HUES64 (cell line): ENCODE data around the gene LHPP.

Experiments used
- H3K27ac ChIP-seq: 2 replicates; pipeline ENCODE4 v1.7.0; 2013; ENCODE audit warnings: low read depth, low read length, inconsistent platforms
- H3K27me3 ChIP-seq: 2 replicates; pipeline ENCODE4 v1.6.1; 2013; ENCODE audit warnings: mild to moderate bottlenecking, low read length; ENCODE audit not compliant: insufficient read depth
- H3K36me3 ChIP-seq: 2 replicates; pipeline ENCODE4 v1.6.1; 2013; ENCODE audit warnings: mild to moderate bottlenecking, low read length; ENCODE audit not compliant: insufficient read depth
- H3K4me1 ChIP-seq: 2 replicates; pipeline ENCODE4 v1.6.1; 2013; ENCODE audit warnings: mild to moderate bottlenecking, low read length, moderate library complexity; ENCODE audit not compliant: insufficient read depth
- H3K4me3 ChIP-seq: 2 replicates; pipeline ENCODE4 v1.5.1; 2013; ENCODE audit warnings: mild to moderate bottlenecking, low read length, moderate library complexity
- H3K9ac ChIP-seq: 2 replicates; pipeline ENCODE4 v1.6.1; 2013; ENCODE audit warnings: mild to moderate bottlenecking, low read depth, low read length
- H3K9me3 ChIP-seq: 2 replicates; pipeline ENCODE4 v1.6.1; 2013; ENCODE audit warnings: low read depth, low read length; ENCODE audit not compliant: insufficient read depth
- WGBS: fragments of 150-250, 120-280 bp; methylation state at CpG from one replicate; pipeline ENCODE4 v1.1.7; 2013; ENCODE audit warnings: missing lambda C conversion rate; 5-methylcytosine and 5-hydroxymethylcytosine counted together

Gene LHPP

GRCh38 chr10:124533266-124533665 is 71.6 kb downstream of the LHPP start:
- no peak overlapping the region for H3K9ac ChIP-seq

DNA sequence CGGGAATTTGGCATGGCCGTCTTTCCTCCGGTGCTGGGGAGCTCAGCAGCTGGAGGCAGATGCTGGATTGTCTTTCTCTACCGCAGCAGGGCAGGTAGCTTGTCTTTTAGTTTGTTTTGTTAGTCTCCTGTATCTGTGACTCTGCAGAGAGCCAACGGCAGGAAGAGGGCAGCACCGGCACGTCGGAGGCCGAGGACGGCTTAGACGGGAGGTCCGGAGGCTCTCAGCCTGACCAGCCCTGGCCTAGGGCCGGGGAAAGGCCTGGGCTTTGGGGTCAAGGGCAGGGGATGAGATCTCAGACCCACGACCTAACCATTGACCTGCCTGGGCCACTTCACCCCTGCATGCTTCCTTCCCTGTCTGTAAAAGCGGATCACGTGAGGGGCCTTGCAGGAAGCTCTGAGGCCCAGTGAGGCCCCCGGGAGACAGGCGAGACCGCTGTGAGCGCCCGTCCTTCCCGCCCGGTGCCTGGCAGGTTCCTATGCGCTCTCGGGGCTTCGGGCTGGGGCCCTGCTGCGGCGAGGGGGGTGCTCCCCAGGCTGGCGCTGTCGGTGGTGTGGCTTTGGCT is 72.7 kb downstream of the LHPP start:
- H3K9ac ChIP-seq, result no peak overlapping the region
- no peaks in the 10 kb centered on the region for H3K27me3 ChIP-seq
- peaks cover 8% of the 10 kb centered on the region; the same call in 1 of the 2 replicates for H3K4me1 ChIP-seq
- no peak overlapping the region for H3K4me3 ChIP-seq
- 79% methylated on average over 30 of the region's 30 CpGs for WGBS
- no peak overlapping the region for H3K27ac ChIP-seq
- no peaks in the 10 kb centered on the region for H3K9me3 ChIP-seq
- no peaks in the 10 kb centered on the region for H3K36me3 ChIP-seq

More at GRCh38 chr10:124533266-124533665, 71.6 kb downstream of the LHPP start:
- H3K4me1 ChIP-seq, result peaks cover 8% of the 10 kb centered on the region; the same call in 1 of the 2 replicates
- no peak overlapping the region for H3K4me3 ChIP-seq
- no peaks in the 10 kb centered on the region for H3K9me3 ChIP-seq
- H3K27ac ChIP-seq, result no peak overlapping the region
- no peaks in the 10 kb centered on the region for H3K27me3 ChIP-seq
- 89% methylated on average over 13 of the region's 13 CpGs for WGBS
- H3K36me3 ChIP-seq, result no peaks in the 10 kb centered on the region

DNA sequence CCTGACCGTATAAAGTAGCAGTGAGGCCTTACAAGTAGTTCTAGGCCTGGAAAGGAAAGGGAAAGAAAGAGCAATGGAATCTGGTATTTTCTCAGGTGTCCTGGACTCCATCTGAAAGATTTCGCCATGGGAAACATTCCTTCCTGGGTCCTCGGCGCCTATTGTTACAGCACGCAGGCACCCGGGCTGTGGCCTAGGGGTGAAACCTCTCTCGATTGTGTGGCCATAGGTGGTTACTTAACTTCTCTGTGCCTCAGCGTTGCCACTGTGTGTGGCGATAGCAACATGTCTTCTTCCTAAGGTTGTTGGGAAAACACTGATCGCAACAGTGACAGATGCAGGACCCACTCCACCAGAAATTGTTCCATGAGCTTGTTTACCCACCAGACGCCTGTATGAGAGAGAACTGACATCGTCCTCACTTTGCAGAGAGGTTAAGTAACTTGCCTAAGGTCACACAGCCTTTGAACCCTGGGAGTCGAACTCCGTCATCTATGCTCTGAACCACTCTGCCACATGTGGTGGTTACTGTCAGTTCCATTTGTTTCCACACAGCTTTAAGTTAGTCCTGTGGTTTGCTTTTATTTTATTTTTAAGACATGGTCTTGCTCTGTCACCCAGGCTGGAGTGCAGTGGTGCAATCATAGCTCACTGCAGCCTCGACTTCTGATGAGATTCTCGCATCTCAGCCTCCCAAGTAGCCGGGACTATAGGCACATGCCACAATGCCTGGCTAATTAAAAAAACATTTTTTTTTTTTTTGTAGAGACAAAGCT is 73.4 kb downstream of the LHPP start:
- no peak overlapping the region for H3K9ac ChIP-seq
- no peaks in the 10 kb centered on the region for H3K9me3 ChIP-seq
- H3K36me3 ChIP-seq, result no peaks in the 10 kb centered on the region
- 95% methylated on average over 17 of the region's 17 CpGs for WGBS
- H3K4me3 ChIP-seq, result no peak overlapping the region
- H3K4me1 ChIP-seq, result peaks cover 8% of the 10 kb centered on the region; the same call in 1 of the 2 replicates
- no peak overlapping the region for H3K27ac ChIP-seq
- H3K27me3 ChIP-seq, result no peaks in the 10 kb centered on the region

- Histone ChIP-seq H3K36me3 (no peaks in the 10 kb centered on the region), H3K4me3 (no peak overlapping the region), H3K9me3 (no peaks in the 10 kb centered on the region), H3K27ac (no peak overlapping the region), H3K4me1 (peaks cover 8% of the 10 kb centered on the region; the same call in 1 of the 2 replicates), H3K9ac (no peak overlapping the region), H3K27me3 (no peaks in the 10 kb centered on the region)
- WGBS, result 49% methylated on average over 18 of the region's 18 CpGs
Observed at GRCh38 chr10:124535731-124536495, 74.3 kb downstream of the LHPP start.

DNA sequence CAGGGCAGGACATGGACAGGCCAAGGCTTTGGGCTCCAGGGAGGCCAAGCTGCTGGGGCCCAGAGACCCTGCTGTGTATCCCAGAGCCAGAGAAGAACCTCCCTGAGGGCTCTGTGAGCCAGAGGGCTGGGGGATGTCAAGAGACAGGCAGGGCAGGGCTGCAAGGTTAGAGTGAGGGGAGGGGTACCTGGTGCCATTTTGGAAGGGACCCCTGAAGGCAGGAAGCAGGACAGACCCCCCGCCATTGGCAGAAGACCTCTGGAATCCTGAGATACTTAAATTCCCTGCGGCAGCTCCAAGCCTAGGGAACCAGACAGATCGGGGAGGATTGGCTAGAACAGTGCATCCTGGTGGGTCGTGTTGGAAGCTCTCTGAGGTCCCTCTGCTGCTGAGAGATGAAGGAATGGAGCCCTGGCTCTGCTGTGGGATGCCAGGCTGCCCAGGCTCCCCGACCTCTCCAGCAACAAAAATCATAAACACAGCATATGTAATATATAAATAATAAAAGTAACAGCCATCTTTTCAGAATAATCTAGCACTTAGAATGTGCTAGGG is 75.0 kb downstream of the LHPP start:
- Histone ChIP-seq H3K4me3 (no peak overlapping the region), H3K4me1 (peaks cover 8% of the 10 kb centered on the region; the same call in 1 of the 2 replicates), H3K9ac (no peak overlapping the region), H3K27ac (no peak overlapping the region), H3K9me3 (no peaks in the 10 kb centered on the region), H3K36me3 (no peaks in the 10 kb centered on the region), H3K27me3 (no peaks in the 10 kb centered on the region)
- 73% methylated on average over 4 of the region's 5 CpGs for WGBS

- no peaks in the 10 kb centered on the region for H3K27me3 ChIP-seq
- H3K36me3 ChIP-seq, result no peaks in the 10 kb centered on the region
- H3K9me3 ChIP-seq, result no peaks in the 10 kb centered on the region
- no peak overlapping the region for H3K4me3 ChIP-seq
- no peak overlapping the region for H3K9ac ChIP-seq
- peaks cover 8% of the 10 kb centered on the region; the same call in 1 of the 2 replicates for H3K4me1 ChIP-seq
- no peak overlapping the region for H3K27ac ChIP-seq
- 90% methylated on average over 18 of the region's 18 CpGs for WGBS
Observed at GRCh38 chr10:124537166-124537725, 75.6 kb downstream of the LHPP start.

DNA sequence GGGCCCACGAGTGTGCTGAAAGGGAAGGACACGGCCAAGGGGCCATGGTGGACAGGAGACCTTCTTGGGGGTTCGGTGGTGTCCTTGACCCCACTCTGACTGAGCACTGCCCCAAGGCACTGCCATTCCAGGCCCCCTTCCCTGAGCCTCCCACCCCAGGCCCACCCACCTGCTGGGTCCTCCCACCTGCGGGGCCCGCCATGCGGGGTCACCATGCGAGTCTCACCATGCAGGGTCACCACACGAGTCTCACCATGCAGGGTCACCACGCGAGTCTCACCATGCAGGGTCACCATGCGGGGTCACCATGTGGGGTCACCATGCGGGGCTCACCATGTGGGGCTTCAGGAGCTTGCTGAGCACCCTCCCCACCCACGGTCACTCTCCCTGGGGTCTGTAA is 76.3 kb downstream of the LHPP start:
- Histone ChIP-seq H3K27ac (no peak overlapping the region), H3K36me3 (no peaks in the 10 kb centered on the region), H3K9me3 (no peaks in the 10 kb centered on the region), H3K9ac (no peak overlapping the region), H3K27me3 (no peaks in the 10 kb centered on the region), H3K4me1 (peaks cover 8% of the 10 kb centered on the region; the same call in 1 of the 2 replicates), H3K4me3 (no peak overlapping the region)
- 87% methylated on average over 13 of the region's 13 CpGs for WGBS

DNA sequence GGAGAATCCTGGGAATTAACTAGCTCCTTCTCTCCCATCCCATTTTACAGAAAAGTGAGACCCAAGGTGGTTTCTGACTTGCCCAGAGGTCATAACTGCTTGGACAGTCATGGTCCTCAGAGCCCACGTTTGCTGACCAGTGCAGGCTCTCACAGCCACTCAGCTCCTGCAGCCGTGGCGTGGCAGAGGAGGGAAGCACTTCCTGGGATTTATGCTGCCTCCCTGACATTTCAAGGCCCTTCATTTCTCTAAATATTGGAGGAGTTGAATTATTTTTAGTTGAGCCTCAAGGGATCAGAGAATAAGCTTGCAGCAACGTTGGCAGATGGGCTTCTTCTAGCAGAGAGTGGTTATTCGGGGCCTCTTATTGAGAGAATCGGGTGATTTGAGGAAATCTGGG is 77.1 kb downstream of the LHPP start:
- no peak overlapping the region for H3K4me3 ChIP-seq
- no peaks in the 10 kb centered on the region for H3K36me3 ChIP-seq
- H3K27ac ChIP-seq, result no peak overlapping the region
- H3K9me3 ChIP-seq, result no peaks in the 10 kb centered on the region
- WGBS, result 88% methylated on average over 6 of the region's 6 CpGs
- no peaks in the 10 kb centered on the region for H3K27me3 ChIP-seq
- no peak overlapping the region for H3K9ac ChIP-seq
- peaks cover 8% of the 10 kb centered on the region; the same call in 1 of the 2 replicates for H3K4me1 ChIP-seq

- Histone ChIP-seq H3K9ac (no peak overlapping the region), H3K36me3 (no peaks in the 10 kb centered on the region), H3K27ac (no peak overlapping the region), H3K4me1 (peaks cover 8% of the 10 kb centered on the region; the same call in 1 of the 2 replicates), H3K4me3 (no peak overlapping the region), H3K9me3 (no peaks in the 10 kb centered on the region), H3K27me3 (no peaks in the 10 kb centered on the region)
- 68% methylated on average over 26 of the region's 26 CpGs for WGBS
Observed at GRCh38 chr10:124539935-124540641, 78.5 kb downstream of the LHPP start.

- Histone ChIP-seq H3K27ac (no peak overlapping the region), H3K4me1 (0 out of 2 replicates have a peak, but pooled peaks cover under 1% of the 10 kb centered on the region), H3K4me3 (no peak overlapping the region), H3K27me3 (no peaks in the 10 kb centered on the region), H3K9ac (no peak overlapping the region), H3K36me3 (no peaks in the 10 kb centered on the region), H3K9me3 (no peaks in the 10 kb centered on the region)
- 90% methylated on average over 23 of the region's 23 CpGs for WGBS
Observed at GRCh38 chr10:124541076-124541903, 79.7 kb downstream of the LHPP start.
